ENCODE results near the gene TENM4. TPM values are rescaled to one million over a fixed set of nuclear protein-coding genes. Genes with fewer than 3 reads are reported as not detected.
A peak's percentile ranks its signal among the peaks of the same experiment; 100 is the strongest.

TENM4 gene
- total RNA-seq, 2 experiments from 2014 or later: not detected

- no peak overlapping the region for H3K27ac ChIP-seq (ENCODE audit: low read depth, low read length, poor library complexity, severe bottlenecking)
- no peak for DNase-seq (ENCODE audit: low spot score)
- no peaks in the 10 kb centered on the region for H3K9me3 ChIP-seq (ENCODE audit: low read length)
- no peaks in the 10 kb centered on the region for H3K4me1 ChIP-seq (ENCODE audit: insufficient read depth, low read length, poor library complexity, severe bottlenecking)
- H4K20me1 ChIP-seq (ENCODE audit: insufficient read depth, low read length): no peaks in the 10 kb centered on the region
- no peaks in the 10 kb centered on the region for H3K79me2 ChIP-seq (ENCODE audit: insufficient read depth, low read depth, low read length)
- ChIA-PET CTCF (ENCODE audit: unreplicated experiment) (no interaction called here), POLR2A (interaction anchor here (1.3 kb wide), 1 partner anchor 8 kb away, joined by 4 read pairs; no protein-coding TSS in a partner anchor)
- no TSS peak for BruUV-seq (replicated peaks)
- intact Hi-C loops (cut with micrococcal nuclease; ENCODE audit: unreplicated experiment): no loop called here
- no peak overlapping the region for H2AFZ ChIP-seq (ENCODE audit: low read length)
- H3K4me2 ChIP-seq (ENCODE audit: low read length): no peak overlapping the region
- no peaks in the 10 kb centered on the region for H3K36me3 ChIP-seq (ENCODE audit: insufficient read depth, low read length)
- H3K4me3 ChIP-seq (ENCODE audit: low read depth, low read length, poor library complexity, severe bottlenecking): no peak overlapping the region
- H3K9me2 ChIP-seq (ENCODE audit: insufficient read depth, low read length): no peaks in the 10 kb centered on the region
- TF ChIP-seq EZH2phosphoT487 (IDR thresholded peaks at IDR 0.05; ENCODE audit: borderline replicate concordance, low read depth, low read length): no peak
- TF ChIP-seq, protein P1, sequence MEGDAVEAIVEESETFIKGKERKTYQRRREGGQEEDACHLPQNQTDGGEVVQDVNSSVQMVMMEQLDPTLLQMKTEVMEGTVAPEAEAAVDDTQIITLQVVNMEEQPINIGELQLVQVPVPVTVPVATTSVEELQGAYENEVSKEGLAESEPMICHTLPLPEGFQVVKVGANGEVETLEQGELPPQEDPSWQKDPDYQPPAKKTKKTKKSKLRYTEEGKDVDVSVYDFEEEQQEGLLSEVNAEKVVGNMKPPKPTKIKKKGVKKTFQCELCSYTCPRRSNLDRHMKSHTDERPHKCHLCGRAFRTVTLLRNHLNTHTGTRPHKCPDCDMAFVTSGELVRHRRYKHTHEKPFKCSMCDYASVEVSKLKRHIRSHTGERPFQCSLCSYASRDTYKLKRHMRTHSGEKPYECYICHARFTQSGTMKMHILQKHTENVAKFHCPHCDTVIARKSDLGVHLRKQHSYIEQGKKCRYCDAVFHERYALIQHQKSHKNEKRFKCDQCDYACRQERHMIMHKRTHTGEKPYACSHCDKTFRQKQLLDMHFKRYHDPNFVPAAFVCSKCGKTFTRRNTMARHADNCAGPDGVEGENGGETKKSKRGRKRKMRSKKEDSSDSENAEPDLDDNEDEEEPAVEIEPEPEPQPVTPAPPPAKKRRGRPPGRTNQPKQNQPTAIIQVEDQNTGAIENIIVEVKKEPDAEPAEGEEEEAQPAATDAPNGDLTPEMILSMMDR (conservative IDR thresholded peaks at IDR 0.05; ENCODE audit: low read length): no peak
Measured at GRCh38 chr11:79308429-79308828, 132.4 kb downstream of the TENM4 start.

- no peaks in the 10 kb centered on the region for H3K79me2 ChIP-seq (ENCODE audit: insufficient read depth, low read depth, low read length)
- peak; percentile 5 for DNase-seq (ENCODE audit: low spot score)
- H3K27ac ChIP-seq (ENCODE audit: low read depth, low read length, poor library complexity, severe bottlenecking): no peak overlapping the region
- ChIA-PET CTCF (ENCODE audit: unreplicated experiment) (no interaction called here), POLR2A (interaction anchor here (0.7 to 1.2 kb wide), 3 partner anchors 10 to 24 kb away, joined by 3 read pairs; no protein-coding TSS in a partner anchor)
- H3K4me2 ChIP-seq (ENCODE audit: low read length): no peak overlapping the region
- TF ChIP-seq, protein P1 (conservative IDR thresholded peaks at IDR 0.05; ENCODE audit: low read length): no peak
- no peak for TF ChIP-seq EZH2phosphoT487 (IDR thresholded peaks at IDR 0.05; ENCODE audit: borderline replicate concordance, low read depth, low read length)
- BruUV-seq (replicated peaks): no TSS peak
- no peaks in the 10 kb centered on the region for H3K9me3 ChIP-seq (ENCODE audit: low read length)
- H4K20me1 ChIP-seq (ENCODE audit: insufficient read depth, low read length): no peaks in the 10 kb centered on the region
- H3K4me3 ChIP-seq (ENCODE audit: low read depth, low read length, poor library complexity, severe bottlenecking): no peak overlapping the region
- H3K9me2 ChIP-seq (ENCODE audit: insufficient read depth, low read length): no peaks in the 10 kb centered on the region
- peak overlapping the region; percentile 61; the same call in 1 of the 2 replicates for H2AFZ ChIP-seq (ENCODE audit: low read length)
- H3K4me1 ChIP-seq (ENCODE audit: insufficient read depth, low read length, poor library complexity, severe bottlenecking): no peaks in the 10 kb centered on the region
- intact Hi-C loops (cut with micrococcal nuclease; ENCODE audit: unreplicated experiment): no loop called here
- no peaks in the 10 kb centered on the region for H3K36me3 ChIP-seq (ENCODE audit: insufficient read depth, low read length)
Measured at GRCh38 chr11:79304599-79305212, 136.1 kb downstream of the TENM4 start.

DNA sequence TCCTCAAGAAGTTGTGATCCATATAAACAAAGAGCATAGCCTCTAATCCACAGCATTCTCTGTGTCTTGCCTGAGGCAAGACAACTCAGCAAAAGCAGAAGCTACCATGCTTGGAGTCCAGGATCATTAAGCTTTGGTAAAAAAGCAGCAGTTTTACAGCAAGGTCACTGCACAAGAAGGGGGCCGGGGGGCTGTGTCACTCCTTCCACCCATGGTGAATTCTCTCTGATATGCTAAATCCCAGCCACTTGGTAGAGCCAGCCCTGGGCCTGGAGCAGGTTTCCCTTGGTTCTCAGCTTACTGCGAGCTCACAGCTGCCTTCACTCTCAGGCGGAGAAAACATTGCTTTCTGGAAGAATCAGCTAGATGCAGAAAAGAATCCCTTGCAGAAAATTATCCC lies 144.7 kb downstream of the TENM4 start:
- intact Hi-C loops (cut with micrococcal nuclease; ENCODE audit: unreplicated experiment): no loop called here
- Histone ChIP-seq H3K36me3 (ENCODE audit: insufficient read depth, low read length) (no peaks in the 10 kb centered on the region), H4K20me1 (ENCODE audit: insufficient read depth, low read length) (no peaks in the 10 kb centered on the region), H3K4me3 (ENCODE audit: low read depth, low read length, poor library complexity, severe bottlenecking) (no peak overlapping the region), H3K9me2 (ENCODE audit: insufficient read depth, low read length) (no peaks in the 10 kb centered on the region), H3K27ac (ENCODE audit: low read depth, low read length, poor library complexity, severe bottlenecking) (no peak overlapping the region), H3K79me2 (ENCODE audit: insufficient read depth, low read depth, low read length) (no peaks in the 10 kb centered on the region), H3K9me3 (ENCODE audit: low read length) (no peaks in the 10 kb centered on the region), H3K4me1 (ENCODE audit: insufficient read depth, low read length, poor library complexity, severe bottlenecking) (no peaks in the 10 kb centered on the region), H3K4me2 (ENCODE audit: low read length) (no peak overlapping the region), H2AFZ (ENCODE audit: low read length) (no peak overlapping the region)
- TF ChIP-seq EZH2phosphoT487 (IDR thresholded peaks at IDR 0.05; ENCODE audit: borderline replicate concordance, low read depth, low read length): no peak
- TF ChIP-seq, protein P1 (conservative IDR thresholded peaks at IDR 0.05; ENCODE audit: low read length): no peak
- no TSS peak for BruUV-seq (replicated peaks)
- POLR2A ChIA-PET: interaction anchor here (0.8 kb wide), 1 partner anchor 12 kb away, joined by 3 read pairs; no protein-coding TSS in a partner anchor
- DNase-seq (ENCODE audit: low spot score): no peak
- CTCF ChIA-PET (ENCODE audit: unreplicated experiment): no interaction called here
